NCI-H1436 (cell line): ENCODE measurements around the gene HBA1.
"Not testable (repeated sequence)": the region's sequence is repeated elsewhere in the genome, so short reads cannot be mapped to it uniquely, and the experiment has no call there.

ENCODE experiments used
- DNase-seq: peaks from one replicate; lab custom pipeline; 2025; lab: John Stamatoyannopoulos, UW

The HBA1 gene

DNA sequence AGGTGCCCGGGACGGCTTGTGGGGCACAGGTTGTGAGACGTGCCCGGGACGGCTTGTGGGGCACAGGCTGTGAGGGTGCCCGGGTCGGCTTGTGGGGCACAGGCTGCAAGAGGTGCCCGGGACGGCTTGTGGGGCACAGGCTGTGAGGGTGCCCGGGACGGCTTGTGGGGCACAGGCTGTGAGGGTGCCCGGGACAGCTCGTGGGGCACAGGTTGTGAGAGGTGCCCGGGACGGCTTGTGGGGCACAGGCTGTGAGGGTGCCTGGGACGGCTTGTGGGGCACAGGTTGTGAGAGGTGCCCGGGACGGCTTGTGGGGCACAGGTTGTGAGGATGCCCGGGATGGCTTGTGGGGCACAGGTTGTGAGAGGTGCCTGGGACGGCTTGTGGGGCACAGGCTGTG, 16.2 kb upstream of the HBA1 start:
- not testable (repeated sequence) for DNase-seq

- DNase-seq, result no peak
Observed at GRCh38 chr16:160691-161190, 15.7 kb upstream of the HBA1 start.

GRCh38 chr16:162271-162991, 14.0 kb upstream of the HBA1 start:
- no peak for DNase-seq

- DNase-seq, result not testable (repeated sequence)
Observed at GRCh38 chr16:163139-163538, 13.3 kb upstream of the HBA1 start.

GRCh38 chr16:163696-164095, 12.8 kb upstream of the HBA1 start:
- DNase-seq, result not testable (repeated sequence)

- not testable (repeated sequence) for DNase-seq
Observed at GRCh38 chr16:164134-164823, 12.2 kb upstream of the HBA1 start.

DNA sequence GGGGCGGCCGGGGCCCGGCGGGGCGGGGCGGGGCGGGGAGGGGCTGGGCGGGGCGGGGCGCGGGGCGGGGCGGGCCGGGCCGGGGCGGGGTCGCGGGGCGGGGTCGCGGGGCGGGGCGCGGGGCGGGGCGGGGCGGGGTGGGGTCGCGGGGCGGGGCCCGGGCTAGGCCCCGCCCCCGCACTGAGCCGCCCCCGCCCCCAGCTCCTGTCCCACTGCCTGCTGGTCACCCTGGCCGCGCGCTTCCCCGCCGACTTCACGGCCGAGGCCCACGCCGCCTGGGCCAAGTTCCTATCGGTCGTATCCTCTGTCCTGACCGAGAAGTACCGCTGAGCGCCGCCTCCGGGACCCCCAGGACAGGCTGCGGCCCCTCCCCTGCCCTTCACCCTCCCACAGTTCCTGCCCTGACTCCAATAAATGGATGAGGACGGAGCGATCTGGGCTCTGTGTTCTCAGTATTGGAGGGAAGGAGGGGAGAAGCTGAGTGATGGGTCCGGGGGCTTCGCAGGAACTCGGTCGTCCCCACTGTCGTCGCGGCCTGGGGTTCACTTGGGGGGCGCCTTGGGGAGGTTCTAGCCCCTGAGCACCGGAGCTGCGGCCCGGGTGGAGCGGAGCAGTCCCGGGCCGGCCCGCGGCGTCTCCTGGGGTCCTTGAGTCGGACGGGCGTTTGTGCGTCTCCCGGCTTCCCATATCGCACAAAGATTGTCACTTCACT, 11.5 kb upstream of the HBA1 start:
- DNase-seq, result no peak

DNA sequence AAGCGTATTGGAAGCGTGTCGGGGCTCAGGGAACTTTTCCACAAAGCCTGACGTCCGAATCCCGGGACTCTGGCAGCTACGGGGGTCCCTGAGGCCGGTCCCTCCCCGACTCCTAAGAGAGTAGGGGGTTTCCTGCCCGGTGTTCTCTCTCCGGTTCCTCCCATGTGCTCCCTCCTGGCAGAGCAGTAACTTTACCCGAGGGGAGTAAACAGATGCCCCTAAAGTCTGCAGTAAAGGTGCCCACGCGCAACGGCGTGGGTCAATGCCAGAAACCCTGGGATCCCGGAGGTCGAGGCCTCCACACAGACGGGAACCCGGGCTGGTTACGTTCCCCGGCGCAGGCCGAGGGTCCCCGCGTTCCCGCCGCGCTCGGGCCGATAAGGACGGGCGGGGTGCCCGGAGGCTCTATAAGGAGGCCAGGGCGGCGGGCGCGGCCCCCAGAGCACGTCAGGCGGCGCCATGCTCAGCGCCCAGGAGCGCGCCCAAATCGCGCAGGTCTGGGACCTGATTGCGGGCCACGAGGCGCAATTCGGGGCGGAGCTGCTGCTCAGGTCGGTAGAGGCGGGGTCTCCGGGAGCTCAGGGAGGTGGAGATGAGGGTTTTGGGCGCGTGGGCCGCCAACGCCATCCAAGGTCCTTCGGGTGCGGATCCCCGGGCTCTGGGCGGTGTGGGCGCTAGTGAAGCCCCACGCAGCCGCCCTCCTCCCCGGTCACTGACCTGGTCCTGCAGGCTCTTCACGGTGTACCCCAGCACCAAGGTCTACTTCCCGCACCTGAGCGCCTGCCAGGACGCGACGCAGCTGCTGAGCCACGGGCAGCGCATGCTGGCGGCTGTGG, 10.7 kb upstream of the HBA1 start, which contains the start of gene HBM:
Gene HBM (plus strand): TSS at position 440 of the 836 bp plus-strand sequence. CDS start 20 bp downstream, at position 460.
- DNase-seq, result no peak

DNA sequence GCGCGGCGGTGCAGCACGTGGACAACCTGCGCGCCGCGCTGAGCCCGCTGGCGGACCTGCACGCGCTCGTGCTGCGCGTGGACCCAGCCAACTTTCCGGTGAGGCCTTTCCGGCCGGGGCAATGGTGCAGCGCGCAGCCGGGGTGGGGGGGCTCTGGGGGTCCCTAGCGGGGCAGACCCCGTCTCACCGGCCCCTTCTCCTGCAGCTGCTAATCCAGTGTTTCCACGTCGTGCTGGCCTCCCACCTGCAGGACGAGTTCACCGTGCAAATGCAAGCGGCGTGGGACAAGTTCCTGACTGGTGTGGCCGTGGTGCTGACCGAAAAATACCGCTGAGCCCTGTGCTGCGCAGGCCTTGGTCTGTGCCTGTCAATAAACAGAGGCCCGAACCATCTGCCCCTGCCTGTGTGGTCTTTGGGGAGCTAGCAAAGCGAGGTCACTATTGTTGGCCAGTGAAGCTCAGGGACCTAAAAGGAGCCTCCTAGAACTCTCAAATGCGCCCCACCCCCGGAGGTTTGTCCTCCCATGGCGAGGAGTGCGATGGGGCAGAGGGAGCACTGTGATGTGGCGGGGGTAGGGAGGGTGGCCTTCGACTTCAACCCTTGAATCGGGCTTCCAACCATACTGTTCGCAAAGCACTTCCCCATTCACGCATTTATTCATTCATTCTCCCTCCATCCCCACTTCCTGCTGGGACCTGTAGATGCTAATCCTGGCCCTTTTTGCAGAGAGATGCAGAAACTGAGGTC, 9.9 kb upstream of the HBA1 start:
- DNase-seq, result no peak

GRCh38 chr16:167122-167690, 9.3 kb upstream of the HBA1 start:
- no peak for DNase-seq

- DNase-seq, result no peak
Observed at GRCh38 chr16:168424-168823, 8.1 kb upstream of the HBA1 start.

GRCh38 chr16:169014-169413, 7.5 kb upstream of the HBA1 start:
- DNase-seq, result no peak

DNA sequence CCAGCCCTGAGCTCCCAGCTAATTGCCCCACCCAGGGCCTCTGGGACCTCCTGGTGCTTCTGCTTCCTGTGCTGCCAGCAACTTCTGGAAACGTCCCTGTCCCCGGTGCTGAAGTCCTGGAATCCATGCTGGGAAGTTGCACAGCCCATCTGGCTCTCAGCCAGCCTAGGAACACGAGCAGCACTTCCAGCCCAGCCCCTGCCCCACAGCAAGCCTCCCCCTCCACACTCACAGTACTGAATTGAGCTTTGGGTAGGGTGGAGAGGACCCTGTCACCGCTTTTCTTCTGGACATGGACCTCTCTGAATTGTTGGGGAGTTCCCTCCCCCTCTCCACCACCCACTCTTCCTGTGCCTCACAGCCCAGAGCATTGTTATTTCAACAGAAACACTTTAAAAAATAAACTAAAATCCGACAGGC, 6.4 kb upstream of the HBA1 start:
- DNase-seq, result not testable (repeated sequence)

DNA sequence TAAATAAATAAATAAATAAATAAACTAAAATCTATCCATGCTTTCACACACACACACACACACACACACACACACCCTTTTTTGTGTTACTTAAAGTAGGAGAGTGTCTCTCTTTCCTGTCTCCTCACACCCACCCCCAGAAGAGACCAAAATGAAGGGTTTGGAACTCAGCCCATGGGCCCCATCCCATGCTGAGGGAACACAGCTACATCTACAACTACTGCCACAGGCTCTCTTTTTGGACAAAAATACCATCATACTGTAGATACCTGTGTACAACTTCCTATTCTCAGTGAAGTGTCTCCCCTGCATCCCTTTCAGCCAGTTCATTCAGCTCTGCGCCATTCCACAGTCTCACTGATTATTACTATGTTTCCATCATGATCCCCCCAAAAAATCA, 5.7 kb upstream of the HBA1 start:
- no peak for DNase-seq

DNA sequence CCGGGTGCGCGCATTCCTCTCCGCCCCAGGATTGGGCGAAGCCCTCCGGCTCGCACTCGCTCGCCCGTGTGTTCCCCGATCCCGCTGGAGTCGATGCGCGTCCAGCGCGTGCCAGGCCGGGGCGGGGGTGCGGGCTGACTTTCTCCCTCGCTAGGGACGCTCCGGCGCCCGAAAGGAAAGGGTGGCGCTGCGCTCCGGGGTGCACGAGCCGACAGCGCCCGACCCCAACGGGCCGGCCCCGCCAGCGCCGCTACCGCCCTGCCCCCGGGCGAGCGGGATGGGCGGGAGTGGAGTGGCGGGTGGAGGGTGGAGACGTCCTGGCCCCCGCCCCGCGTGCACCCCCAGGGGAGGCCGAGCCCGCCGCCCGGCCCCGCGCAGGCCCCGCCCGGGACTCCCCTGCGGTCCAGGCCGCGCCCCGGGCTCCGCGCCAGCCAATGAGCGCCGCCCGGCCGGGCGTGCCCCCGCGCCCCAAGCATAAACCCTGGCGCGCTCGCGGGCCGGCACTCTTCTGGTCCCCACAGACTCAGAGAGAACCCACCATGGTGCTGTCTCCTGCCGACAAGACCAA, 4.0 kb upstream of the HBA1 start, which contains the start of gene HBA2:
Gene HBA2 (plus strand): TSS at position 503 of the 568 bp plus-strand sequence. CDS start 37 bp downstream, at position 540.
- DNase-seq, result not testable (repeated sequence)

GRCh38 chr16:173211-173854, 3.1 kb upstream of the HBA1 start:
- not testable (repeated sequence) for DNase-seq

- not testable (repeated sequence) for DNase-seq
Observed at GRCh38 chr16:173928-174769, 2.3 kb upstream of the HBA1 start.
